Measurements from ENCODE around the gene ADAT3. TPM values are rescaled to one million over a fixed set of nuclear protein-coding genes. Genes with fewer than 3 reads are reported as not detected.
"Not testable (repeated sequence)": the region's sequence is repeated elsewhere in the genome, so short reads cannot be mapped to it uniquely, and the experiment has no call there.

ADAT3 gene
- total RNA-seq, 2 experiments from 2014 or later: 7.9 to 16.4 TPM

- TF ChIP-seq EZH2phosphoT487 (IDR thresholded peaks at IDR 0.05; ENCODE audit: borderline replicate concordance, low read depth, low read length) (no peak), CTCF (conservative IDR thresholded peaks at IDR 0.05; ENCODE audit: low read length) (no peak)
- intact Hi-C loops (cut with micrococcal nuclease; ENCODE audit: unreplicated experiment): no loop called here
- BruUV-seq (replicated peaks): no TSS peak
- Histone ChIP-seq H3K36me3 (ENCODE audit: insufficient read depth, low read length) (peaks cover 6% of the 10 kb centered on the region; the same call in 1 of the 2 replicates), H3K9me2 (ENCODE audit: insufficient read depth, low read length) (no peaks in the 10 kb centered on the region), H3K9me3 (ENCODE audit: low read length) (no peaks in the 10 kb centered on the region), H3K4me1 (ENCODE audit: insufficient read depth, low read length, poor library complexity, severe bottlenecking) (peaks cover 32% of the 10 kb centered on the region), H3K79me2 (ENCODE audit: insufficient read depth, low read depth, low read length) (peaks cover 36% of the 10 kb centered on the region), H3K4me3 (ENCODE audit: low read depth, low read length, poor library complexity, severe bottlenecking) (no peak overlapping the region), H3K27ac (ENCODE audit: low read depth, low read length, poor library complexity, severe bottlenecking) (no peak overlapping the region), H3K4me2 (ENCODE audit: low read length) (no peak overlapping the region), H4K20me1 (ENCODE audit: insufficient read depth, low read length) (0 out of 2 replicates have a peak, but pooled peaks cover 5% of the 10 kb centered on the region), H2AFZ (ENCODE audit: low read length) (no peak overlapping the region)
- ChIA-PET CTCF (ENCODE audit: unreplicated experiment) (no interaction called here), POLR2A (no interaction called here)
- no peak for DNase-seq (ENCODE audit: low spot score)
These were observed 24.4 kb upstream of the ADAT3 start for GRCh38 chr19:1880611-1881392.

- DNase-seq (ENCODE audit: low spot score); POLR2A ChIA-PET; BruUV-seq (replicated peaks); H4K20me1 ChIP-seq (ENCODE audit: insufficient read depth, low read length); H3K36me3 ChIP-seq (ENCODE audit: insufficient read depth, low read length); H3K9me3 ChIP-seq (ENCODE audit: low read length); H3K9me2 ChIP-seq (ENCODE audit: insufficient read depth, low read length); CTCF ChIA-PET (ENCODE audit: unreplicated experiment); H2AFZ ChIP-seq (ENCODE audit: low read length): not testable (repeated sequence)
- intact Hi-C loops (cut with micrococcal nuclease; ENCODE audit: unreplicated experiment): loop anchor here (2.0 kb wide), 1 partner anchor 17 kb away; no protein-coding TSS in a partner anchor
- peak overlapping the region; percentile 71 for H3K27ac ChIP-seq (ENCODE audit: low read depth, low read length, poor library complexity, severe bottlenecking)
- H3K4me3 ChIP-seq (ENCODE audit: low read depth, low read length, poor library complexity, severe bottlenecking): peak overlapping the region; percentile 98
- peaks cover 35% of the 10 kb centered on the region for H3K79me2 ChIP-seq (ENCODE audit: insufficient read depth, low read depth, low read length)
- H3K4me1 ChIP-seq (ENCODE audit: insufficient read depth, low read length, poor library complexity, severe bottlenecking): peaks cover 27% of the 10 kb centered on the region
- H3K4me2 ChIP-seq (ENCODE audit: low read length): peak overlapping the region; percentile 98
These were observed 23.7 kb upstream of the ADAT3 start for GRCh38 chr19:1881393-1882088.

GRCh38 chr19:1882089-1882785 is 23.0 kb upstream of the ADAT3 start:
- no TSS peak for BruUV-seq (replicated peaks)
- 0 out of 2 replicates have a peak, but pooled peaks cover 5% of the 10 kb centered on the region for H4K20me1 ChIP-seq (ENCODE audit: insufficient read depth, low read length)
- ChIA-PET CTCF (ENCODE audit: unreplicated experiment) (no interaction called here), POLR2A (interaction anchor here (0.6 kb wide), 1 partner anchor 11 kb away, joined by 3 read pairs; no protein-coding TSS in a partner anchor)
- TF ChIP-seq CTCF (conservative IDR thresholded peaks at IDR 0.05; ENCODE audit: low read length): no peak
- TF ChIP-seq EZH2phosphoT487 (IDR thresholded peaks at IDR 0.05; ENCODE audit: borderline replicate concordance, low read depth, low read length): no peak
- H3K27ac ChIP-seq (ENCODE audit: low read depth, low read length, poor library complexity, severe bottlenecking): peak overlapping the region; percentile 71
- H3K36me3 ChIP-seq (ENCODE audit: insufficient read depth, low read length): peaks cover 5% of the 10 kb centered on the region; the same call in 1 of the 2 replicates
- H3K79me2 ChIP-seq (ENCODE audit: insufficient read depth, low read depth, low read length): peaks cover 35% of the 10 kb centered on the region
- H3K4me3 ChIP-seq (ENCODE audit: low read depth, low read length, poor library complexity, severe bottlenecking): peak overlapping the region; percentile 98
- H3K4me1 ChIP-seq (ENCODE audit: insufficient read depth, low read length, poor library complexity, severe bottlenecking): peaks cover 30% of the 10 kb centered on the region
- H3K9me2 ChIP-seq (ENCODE audit: insufficient read depth, low read length): no peaks in the 10 kb centered on the region
- intact Hi-C loops (cut with micrococcal nuclease; ENCODE audit: unreplicated experiment): loop anchor here (2.0 kb wide), 1 partner anchor 17 kb away; no protein-coding TSS in a partner anchor
- H2AFZ ChIP-seq (ENCODE audit: low read length): no peak overlapping the region
- no peaks in the 10 kb centered on the region for H3K9me3 ChIP-seq (ENCODE audit: low read length)
- peak overlapping the region; percentile 98 for H3K4me2 ChIP-seq (ENCODE audit: low read length)
- DNase-seq (ENCODE audit: low spot score): peak; percentile 79

Data from OCI-LY7 (cell line).